ENCODE data around the gene IPO13. TPM values are rescaled to one million over a fixed set of nuclear protein-coding genes. Genes with fewer than 3 reads are reported as not detected.

IPO13 gene
- total RNA-seq, 1 donor from 2014 or later: 26.1 TPM

DNA sequence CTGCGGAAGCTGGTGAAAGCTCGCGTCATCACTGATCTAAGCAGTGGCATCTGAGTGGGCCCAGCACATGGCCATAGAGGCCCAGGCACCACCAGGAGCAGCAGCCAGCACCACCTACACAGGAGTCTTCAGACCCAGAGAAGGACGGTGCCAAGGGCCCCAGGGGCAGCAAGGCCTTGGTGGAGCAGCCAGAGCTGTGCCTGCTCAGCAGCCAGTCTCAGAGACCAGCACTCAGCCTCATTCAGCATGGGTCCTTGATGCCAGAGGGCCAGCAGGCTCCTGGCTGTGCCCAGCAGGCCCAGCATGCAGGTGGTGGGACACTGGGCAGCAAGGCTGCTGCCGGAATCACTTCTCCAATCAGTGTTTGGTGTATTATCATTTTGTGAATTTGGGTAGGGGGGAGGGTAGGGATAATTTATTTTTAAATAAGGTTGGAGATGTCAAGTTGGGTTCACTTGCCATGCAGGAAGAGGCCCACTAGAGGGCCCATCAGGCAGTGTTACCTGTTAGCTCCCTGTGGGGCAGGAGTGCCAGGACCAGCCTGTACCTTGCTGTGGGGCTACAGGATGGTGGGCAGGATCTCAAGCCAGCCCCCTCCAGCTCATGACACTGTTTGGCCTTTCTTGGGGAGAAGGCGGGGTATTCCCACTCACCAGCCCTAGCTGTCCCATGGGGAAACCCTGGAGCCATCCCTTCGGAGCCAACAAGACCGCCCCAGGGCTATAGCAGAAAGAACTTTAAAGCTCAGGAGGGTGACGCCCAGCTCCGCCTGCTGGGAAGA lies 16.4 kb upstream of the IPO13 start:
- intact Hi-C loops (cut with micrococcal nuclease): no loop called here

DNA sequence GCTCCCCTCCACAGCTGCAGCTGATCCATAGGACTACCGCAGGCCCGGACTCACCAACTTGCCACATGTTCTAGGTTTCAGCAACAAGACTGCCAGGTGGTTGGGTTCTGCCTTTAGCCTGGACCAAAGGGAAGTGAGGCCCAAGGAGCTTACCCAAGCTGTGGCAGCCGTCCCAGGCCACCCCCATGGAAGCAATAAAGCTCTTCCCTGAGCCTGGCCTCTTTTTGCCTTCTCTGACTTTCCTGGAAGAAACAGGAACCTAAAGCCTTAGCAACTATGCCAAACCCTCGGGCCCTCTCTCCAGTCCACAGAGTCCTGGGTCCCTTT lies 15.8 kb upstream of the IPO13 start:
- intact Hi-C loops (cut with micrococcal nuclease): no loop called here

DNA sequence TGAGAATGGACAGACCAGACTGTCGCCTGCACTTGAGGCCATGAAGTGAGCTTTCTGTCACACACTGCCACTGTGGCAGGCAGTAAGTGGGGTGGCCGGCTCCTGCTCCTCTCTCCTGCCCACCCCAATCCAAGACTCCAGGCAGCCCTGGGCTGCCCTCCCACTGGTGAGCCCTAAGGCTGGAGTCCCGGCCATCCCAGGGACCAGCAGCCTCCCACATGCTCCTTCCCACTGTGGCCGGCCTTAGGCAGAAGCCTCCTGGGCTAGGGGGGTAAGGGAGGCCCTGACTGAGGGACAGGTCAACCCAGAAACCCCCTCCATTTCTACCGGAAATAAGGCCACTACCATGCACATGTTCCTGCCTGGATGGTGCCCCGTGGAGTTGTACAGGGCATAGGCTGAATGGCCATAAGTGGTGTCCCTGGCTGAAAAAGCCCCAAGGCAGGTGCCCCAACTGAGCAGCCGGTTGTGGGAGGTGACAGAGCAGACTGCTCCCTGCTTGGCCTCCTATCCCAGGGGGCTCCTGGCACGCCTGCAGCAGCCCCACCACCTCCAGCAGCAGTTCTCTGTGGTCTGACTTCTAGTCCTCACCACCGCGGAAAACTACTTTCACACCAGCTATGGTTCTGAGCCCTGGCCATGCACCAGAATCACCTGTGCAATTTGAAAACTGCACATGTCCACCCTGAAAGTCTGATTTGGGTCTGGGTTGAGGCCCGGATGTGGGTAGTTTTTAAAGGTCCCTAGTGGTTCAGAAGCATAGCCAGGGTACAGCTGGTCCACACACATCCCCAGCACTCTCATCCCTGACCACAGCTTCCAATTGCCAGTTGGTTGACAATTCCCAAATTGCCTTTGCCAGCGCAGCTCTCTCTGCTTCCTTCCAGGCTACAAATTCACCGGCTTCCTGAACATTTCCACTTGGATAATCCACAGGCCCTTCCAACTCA lies 14.8 kb upstream of the IPO13 start:
- intact Hi-C loops (cut with micrococcal nuclease): no loop called here

DNA sequence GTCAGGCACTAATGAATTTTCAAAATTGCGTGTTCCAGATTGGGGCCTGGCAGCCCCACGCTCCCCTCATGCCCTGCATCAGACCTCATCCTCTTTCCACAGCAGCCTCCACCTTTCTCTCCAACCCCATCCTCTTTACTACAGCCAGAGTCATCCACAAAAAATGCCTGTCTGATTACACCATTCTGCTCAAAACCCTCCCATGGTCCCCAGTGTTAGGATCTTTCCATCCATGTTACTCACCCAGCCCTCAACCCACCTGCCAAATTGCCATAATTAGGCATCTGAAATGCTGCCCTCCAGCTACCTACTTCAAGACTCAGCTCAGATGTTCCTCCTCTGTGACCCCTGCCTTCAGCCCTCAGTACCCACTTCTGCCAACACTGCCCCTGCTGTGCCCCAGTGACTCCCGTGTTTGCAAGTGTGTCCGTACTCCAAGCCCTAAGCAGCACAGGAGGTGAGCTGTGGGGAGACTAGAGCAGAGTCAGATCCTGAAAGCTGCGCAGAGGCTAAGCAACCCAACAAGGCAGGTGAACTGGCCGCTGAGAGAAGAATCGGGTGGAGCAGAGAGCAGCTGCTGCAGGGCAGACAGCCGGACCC lies 13.9 kb upstream of the IPO13 start:
- intact Hi-C loops (cut with micrococcal nuclease): no loop called here

DNA sequence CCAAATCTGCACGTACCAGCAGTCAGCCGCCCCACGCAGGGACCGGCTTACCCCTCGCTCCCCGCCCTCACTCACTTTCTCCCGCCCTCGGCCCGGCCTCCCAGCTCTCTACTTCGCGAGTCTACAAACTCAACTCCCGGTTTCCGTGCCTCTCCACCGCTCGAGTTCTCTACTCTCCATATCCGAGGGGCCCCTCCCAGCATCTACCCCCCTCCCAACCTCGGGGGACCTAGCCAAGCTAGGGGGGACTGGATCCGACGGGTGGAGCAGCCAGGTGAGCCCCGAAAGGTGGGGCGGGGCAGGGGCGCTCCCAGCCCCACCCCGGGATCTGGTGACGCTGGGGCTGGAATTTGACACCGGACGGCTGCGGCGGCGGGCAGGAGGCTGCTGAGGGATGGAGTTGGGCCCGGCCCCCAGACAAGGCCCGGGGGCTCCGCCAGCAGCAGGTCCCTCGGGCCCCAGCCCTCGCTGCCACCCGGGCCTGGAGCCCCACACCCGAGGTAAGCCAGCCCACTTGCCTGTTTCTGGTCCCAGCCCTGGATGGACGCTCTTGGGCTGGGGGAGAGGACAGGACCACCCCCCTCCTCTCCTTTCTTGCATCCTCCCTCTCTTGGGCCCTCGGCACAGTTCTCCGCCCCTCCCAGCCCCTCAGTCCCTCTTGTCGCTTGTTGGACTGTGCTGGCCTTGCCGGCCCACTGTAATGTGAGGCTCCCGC lies 13.2 kb upstream of the IPO13 start, which contains the start of gene ARTN:
TSS of gene ARTN (plus strand) at position 416 of the 715 bp plus-strand sequence. CDS start 1,856 bp downstream, outside the sequence.
- intact Hi-C loops (cut with micrococcal nuclease): loop anchor here (1.0 kb wide), 2 partner anchors 170 to 404 kb away; no protein-coding TSS in a partner anchor

DNA sequence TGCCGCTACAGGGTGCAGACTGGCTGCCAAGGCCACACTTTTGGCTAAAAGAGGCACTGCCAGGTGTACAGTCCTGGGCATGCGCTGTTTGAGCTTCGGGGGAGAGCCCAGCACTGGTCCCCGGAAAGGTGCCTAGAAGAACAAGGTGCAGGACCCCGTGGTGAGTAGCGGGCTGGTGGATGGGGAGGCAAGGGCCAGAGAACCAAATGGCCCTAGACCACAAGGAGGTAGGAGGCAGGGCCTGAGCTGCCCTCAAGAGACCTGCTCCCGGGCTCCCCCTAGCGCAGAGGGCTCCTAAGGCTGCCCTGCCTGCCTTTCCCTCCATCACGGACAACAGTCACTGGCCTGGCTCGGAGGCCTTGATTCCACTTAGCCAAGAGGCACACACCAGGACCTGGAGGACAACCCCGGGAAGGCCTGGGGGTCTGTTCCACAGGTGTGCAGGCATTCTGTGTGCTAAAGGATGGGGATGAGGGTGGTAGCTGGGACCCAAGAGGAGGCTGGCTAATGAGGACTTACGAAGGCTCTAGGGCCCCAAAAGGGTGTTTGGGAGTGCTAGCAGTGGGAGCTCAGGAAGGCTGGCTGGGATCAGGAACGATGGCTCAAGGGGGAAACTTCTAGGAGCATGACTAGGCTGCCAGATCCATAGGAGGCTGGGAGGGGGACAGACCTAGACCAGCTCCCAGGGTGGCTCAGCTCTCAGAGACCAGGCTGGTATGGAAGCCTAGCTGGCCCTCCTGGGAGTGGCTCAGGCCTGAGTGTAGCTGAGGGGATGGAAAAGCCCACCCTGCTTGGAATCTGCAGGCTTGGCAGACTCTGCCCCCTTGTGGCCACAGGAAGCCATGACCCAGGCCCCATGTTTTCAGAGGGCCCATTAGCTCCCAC lies 12.4 kb upstream of the IPO13 start:
- intact Hi-C loops (cut with micrococcal nuclease): loop anchor here (1.0 kb wide), 2 partner anchors 171 to 405 kb away; no protein-coding TSS in a partner anchor

DNA sequence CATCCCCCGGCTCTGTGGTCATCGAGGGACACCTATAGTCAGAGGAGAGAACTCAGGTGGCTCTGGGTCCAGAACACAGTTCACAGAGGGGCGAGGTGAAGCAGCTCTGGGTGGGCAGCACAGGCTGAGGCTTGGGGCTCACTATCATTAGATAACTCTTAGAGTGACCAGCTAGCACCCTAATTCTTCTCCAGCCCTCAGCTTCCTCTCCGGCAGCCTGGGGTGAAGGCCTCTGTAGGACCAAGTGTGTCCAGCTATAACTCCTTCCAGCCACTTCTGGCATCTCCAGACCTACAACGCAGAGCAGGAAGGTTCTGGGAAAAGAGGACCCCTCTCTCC lies 11.8 kb upstream of the IPO13 start:
- intact Hi-C loops (cut with micrococcal nuclease): loop anchor here (1.0 kb wide), 2 partner anchors 172 to 406 kb away; no protein-coding TSS in a partner anchor

DNA sequence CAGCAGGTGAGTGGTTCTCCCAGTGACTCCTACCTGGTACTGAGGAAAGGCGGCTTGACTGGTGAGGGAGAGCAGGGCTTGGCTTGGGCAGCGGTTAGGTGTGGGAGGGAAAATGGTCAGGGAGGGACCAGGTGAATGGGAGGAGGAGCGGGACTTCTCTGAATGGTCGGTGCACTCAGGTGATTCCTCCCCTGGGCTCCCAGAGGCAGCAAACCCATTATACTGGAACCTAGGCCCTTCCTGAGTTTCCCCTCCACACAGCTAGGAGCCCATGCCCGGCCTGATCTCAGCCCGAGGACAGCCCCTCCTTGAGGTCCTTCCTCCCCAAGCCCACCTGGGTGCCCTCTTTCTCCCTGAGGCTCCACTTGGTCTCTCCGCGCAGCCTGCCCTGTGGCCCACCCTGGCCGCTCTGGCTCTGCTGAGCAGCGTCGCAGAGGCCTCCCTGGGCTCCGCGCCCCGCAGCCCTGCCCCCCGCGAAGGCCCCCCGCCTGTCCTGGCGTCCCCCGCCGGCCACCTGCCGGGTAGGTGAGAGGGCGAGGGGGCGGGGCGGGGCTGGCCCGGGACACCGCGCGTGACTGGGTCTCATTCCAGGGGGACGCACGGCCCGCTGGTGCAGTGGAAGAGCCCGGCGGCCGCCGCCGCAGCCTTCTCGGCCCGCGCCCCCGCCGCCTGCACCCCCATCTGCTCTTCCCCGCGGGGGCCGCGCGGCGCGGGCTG lies 10.9 kb upstream of the IPO13 start:
- intact Hi-C loops (cut with micrococcal nuclease): no loop called here

DNA sequence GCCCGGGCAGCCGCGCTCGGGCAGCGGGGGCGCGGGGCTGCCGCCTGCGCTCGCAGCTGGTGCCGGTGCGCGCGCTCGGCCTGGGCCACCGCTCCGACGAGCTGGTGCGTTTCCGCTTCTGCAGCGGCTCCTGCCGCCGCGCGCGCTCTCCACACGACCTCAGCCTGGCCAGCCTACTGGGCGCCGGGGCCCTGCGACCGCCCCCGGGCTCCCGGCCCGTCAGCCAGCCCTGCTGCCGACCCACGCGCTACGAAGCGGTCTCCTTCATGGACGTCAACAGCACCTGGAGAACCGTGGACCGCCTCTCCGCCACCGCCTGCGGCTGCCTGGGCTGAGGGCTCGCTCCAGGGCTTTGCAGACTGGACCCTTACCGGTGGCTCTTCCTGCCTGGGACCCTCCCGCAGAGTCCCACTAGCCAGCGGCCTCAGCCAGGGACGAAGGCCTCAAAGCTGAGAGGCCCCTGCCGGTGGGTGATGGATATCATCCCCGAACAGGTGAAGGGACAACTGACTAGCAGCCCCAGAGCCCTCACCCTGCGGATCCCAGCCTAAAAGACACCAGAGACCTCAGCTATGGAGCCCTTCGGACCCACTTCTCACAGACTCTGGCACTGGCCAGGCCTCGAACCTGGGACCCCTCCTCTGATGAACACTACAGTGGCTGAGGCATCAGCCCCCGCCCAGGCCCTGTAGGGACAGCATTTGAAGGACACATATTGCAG lies 10.2 kb upstream of the IPO13 start:
- intact Hi-C loops (cut with micrococcal nuclease): no loop called here

DNA sequence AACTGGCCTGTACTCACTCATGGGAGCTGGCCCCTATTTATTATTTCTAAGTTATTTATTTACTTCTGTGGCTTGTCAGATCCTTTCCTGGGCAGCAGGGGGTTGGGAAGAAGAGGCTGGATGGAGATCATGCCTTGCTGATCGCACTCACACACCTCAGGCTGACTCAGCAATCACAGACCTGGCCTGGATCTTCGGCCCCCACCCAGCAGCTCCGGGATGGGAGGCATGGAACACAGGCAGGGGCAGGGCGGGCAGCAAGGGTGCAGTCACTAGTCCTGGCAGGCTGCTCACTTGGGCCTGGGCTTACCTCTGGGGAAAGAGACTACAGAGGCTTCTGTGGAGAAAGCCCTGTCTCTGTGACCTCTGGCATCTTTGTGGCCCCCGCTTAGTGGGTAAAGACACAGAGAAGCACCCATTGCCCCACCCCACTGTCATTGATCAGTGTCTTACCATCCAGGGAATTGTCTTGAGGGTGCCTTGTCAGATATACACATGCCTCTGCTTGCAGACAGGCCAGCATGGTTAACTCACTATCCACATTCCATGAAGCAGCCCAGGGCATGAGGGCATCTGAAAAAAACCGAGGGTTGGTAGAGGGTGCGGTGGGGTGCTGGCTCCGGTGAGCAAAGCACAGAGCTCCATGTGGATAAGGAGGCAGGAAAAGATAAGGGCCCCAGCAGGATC lies 9.4 kb upstream of the IPO13 start:
- intact Hi-C loops (cut with micrococcal nuclease): no loop called here

DNA sequence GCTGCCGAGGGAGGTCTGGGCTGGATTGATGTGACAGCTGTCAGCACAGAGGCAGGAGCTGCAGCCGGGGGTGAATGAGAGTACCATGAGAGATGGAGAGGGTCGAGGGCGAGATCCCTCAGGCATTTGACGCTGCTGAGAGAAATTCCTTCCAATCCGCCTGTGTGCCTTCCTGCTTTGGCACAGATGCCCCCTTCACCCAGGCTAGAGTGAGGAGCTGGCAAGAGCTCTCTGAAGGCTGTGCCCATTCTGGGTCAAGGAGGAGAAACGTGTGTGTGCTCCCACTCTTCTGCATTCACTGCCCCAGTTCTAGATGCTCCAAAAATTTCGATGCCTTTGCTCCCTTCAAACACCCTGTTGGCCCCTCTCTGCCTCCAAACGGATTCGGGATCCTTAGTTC lies 8.4 kb upstream of the IPO13 start:
- intact Hi-C loops (cut with micrococcal nuclease): no loop called here

DNA sequence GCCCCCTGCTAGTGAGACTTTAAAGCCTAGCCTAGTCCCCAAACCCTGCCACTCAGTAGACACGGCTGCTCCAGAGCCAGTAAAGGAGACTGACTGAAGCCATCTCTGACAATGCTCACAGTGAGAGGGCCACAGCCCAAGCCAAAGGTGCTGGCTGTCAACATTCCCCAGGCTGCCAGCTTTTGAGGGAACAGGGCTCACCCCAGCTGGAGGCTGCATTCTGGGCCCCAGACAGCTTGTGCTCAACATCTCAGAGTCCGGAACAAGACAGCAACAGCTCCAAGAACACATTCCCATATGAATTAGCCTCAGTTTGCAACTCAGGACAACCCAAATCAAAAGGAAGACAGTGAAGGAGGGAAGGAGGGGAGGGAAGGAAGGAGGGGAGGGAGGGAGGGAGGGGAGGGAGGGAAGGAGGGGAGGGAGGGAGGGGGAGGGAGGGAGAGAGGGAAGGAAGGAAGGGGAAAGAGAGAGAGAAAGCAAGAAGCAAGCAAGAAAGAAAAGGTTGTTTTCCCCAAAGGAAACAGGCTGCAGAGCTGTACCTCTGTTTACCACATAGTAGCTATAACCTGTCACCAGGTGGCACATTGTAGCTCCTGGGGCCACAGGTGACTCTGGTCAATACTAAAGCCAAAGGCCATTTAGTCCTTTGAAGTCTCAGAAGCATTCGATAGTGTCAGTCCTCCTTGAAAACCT lies 7.7 kb upstream of the IPO13 start:
- intact Hi-C loops (cut with micrococcal nuclease): no loop called here

DNA sequence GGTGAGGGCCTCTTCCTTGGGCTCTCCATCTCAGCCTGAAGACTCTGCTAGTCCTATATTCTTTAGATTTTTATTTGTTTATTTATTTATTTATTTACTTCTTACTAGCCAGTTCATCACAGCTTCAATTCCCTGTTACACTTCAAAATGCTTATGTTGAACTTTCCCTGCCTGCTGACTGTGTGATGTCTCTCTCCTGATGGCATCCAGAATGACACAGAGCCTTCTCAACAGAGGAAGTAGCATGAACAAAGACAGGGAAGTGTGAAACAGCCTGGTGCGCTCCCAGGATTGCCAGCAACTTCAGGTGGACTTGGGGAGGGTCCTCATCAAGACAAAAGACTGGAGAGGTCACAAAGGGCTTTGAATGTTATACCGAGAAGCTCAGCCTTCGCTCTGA lies 4.3 kb upstream of the IPO13 start:
- intact Hi-C loops (cut with micrococcal nuclease): loop anchor here (10.0 kb wide), 2 partner anchors 92 to 288 kb away; partner anchors contain the start of genes KDM4A and SLC6A9

DNA sequence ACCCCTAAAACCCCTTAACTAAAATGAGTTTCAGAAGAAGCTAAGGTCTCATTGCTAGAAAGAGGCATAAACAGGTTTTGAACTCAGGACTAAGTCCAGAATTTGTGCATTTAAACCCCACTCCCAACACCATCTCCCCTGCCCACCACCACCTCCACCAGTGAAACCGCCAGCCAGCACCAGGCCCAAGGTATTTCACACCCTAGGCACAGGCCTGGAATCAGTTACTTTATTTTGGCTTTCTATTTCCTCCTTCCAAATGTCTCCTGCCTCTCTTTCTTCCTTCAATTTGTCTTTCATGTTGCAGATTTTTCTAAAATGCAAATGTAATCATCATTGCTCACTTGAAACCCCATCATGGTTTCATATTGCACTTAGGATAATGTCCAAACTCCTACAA lies 1.9 kb upstream of the IPO13 start:
- intact Hi-C loops (cut with micrococcal nuclease): loop anchor here (10.0 kb wide), 2 partner anchors 90 to 290 kb away; partner anchors contain the start of genes KDM4A and SLC6A9

DNA sequence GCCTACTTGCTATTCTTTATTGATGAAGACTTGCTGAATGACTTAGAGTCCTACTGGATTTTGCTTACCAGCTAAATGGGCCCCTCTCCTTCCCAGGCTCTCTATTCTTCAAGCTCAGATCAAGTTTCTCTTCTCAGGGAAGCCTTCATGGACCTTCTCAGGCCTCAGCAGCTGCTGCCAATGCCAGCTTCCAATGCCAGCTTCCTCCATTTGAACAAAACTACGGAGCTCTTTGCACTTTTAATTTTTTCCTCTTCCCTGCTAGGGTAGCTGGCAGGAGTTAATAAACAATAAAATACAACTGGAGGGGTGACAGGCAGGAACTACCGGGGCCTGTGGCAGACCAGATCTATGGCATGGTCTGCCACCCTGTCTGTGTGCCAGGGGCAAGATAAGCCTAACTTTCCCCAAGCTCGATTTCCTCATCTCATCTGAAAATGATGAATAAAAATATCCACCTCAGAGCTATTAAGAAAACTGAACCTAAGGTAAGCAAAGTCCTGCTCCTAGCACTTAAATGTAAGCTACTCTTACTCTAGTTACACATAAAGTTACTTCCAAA lies 995 bp upstream of the IPO13 start:
- intact Hi-C loops (cut with micrococcal nuclease): loop anchor here (1.0 to 10.0 kb wide), 6 partner anchors 24 to 729 kb away; partner anchors contain the start of genes ARMH1, ATP6V0B, KDM4A and SLC6A9

DNA sequence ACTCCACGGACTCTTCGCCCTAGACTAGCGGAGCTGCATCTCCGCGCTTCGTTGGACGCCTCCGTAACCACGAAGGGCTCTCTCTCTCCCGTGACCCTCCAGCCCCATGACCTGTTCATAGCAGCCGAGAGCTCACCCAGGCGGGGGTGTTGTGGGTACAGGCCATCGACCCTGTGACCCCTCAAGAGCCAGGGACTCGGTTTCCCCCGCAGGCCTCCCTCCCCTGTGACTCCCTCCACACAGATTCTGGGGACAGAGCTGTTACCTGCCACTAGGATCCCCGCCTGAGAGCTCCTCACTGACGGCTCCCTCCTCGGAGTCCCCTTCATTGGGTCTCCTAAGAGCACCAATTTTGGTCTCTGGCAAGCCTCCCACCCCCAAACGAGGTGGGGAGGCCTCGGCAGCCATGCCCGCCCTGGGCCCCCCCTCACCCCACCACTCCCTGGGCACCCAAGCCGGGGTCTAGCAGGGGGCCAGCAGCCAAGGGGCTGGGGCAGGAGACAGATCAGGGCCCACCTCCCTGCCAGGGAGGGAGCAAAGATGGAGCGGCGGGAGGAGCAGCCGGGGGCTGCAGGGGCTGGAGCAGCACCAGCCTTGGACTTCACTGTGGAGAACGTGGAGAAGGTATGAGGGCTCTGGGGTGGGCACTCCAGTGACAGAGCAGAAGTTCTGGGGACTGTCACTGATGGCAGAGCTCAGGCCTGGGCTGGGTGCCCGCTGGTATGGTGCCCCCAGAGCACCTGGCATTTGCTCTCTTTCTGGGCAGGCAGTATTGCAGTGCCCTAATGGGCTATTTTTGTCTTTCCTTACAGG lies 517 bp downstream of the IPO13 start:
- intact Hi-C loops (cut with micrococcal nuclease): loop anchor here (1.0 to 10.0 kb wide), 3 partner anchors 44 to 292 kb away; partner anchors contain the start of genes CCDC24, KDM4A and SLC6A9

All from T-helper 2 cell treated with Interferon-gamma antibody and Interleukin-4, amounts not matched to agents 100 ng/mL and 5 ng/mL, for 36 hours (primary cell).